H9 (cell line): ENCODE results near the gene BTG4. TPM values are rescaled to one million over a fixed set of nuclear protein-coding genes. Genes with fewer than 3 reads are reported as not detected.

Source experiments
- DNase-seq: peaks from one replicate; pipeline ENCODE4 v3.0.0-alpha.2; 2017
- H2AFZ ChIP-seq: one replicate; pipeline ENCODE4 v1.6.1; 2013; ENCODE audit warnings: mild to moderate bottlenecking, low read length, control low read depth, moderate library complexity
- H2AK5ac ChIP-seq: 2 replicates; pipeline ENCODE4 v1.6.1; 2013; ENCODE audit warnings: low read length, control low read depth, mixed read lengths; ENCODE audit not compliant: insufficient read length
- H2BK120ac ChIP-seq: one replicate; pipeline ENCODE4 v1.6.1; 2013; ENCODE audit warnings: low read depth, mild to moderate bottlenecking, low read length, control low read depth, inconsistent platforms; ENCODE audit not compliant: poor library complexity, severe bottlenecking
- H2BK12ac ChIP-seq: 2 replicates; pipeline ENCODE4 v1.6.1; 2013; ENCODE audit warnings: low read length, control low read depth, mixed read lengths, low read depth; ENCODE audit not compliant: insufficient read length
- H2BK15ac ChIP-seq: 2 replicates; pipeline ENCODE4 v1.6.1; 2013; ENCODE audit warnings: low read depth, low read length, control low read depth
- H2BK20ac ChIP-seq: one replicate; pipeline ENCODE4 v1.6.1; 2013; ENCODE audit warnings: low read depth, mild to moderate bottlenecking, low read length, control low read depth, inconsistent platforms; ENCODE audit not compliant: poor library complexity, severe bottlenecking
- H2BK5ac ChIP-seq: 2 replicates; pipeline ENCODE4 v1.6.1; 2013; ENCODE audit warnings: low read length, control low read depth, mixed read lengths; ENCODE audit not compliant: insufficient read length
- H3K14ac ChIP-seq: 2 replicates; pipeline ENCODE4 v1.6.1; 2013; ENCODE audit warnings: low read length, control low read depth; ENCODE audit not compliant: insufficient read depth
- H3K18ac ChIP-seq: 2 replicates; pipeline ENCODE4 v1.6.1; 2013; ENCODE audit warnings: low read depth, mild to moderate bottlenecking, mixed read lengths, low read length, control low read depth; ENCODE audit not compliant: insufficient read length
- H3K23ac ChIP-seq: 2 replicates; pipeline ENCODE4 v1.6.1; 2013; ENCODE audit warnings: low read length, control low read depth, mixed read lengths, low read depth; ENCODE audit not compliant: insufficient read length
- H3K23me2 ChIP-seq: 2 replicates; pipeline ENCODE4 v1.6.1; 2013; ENCODE audit warnings: low read depth, mild to moderate bottlenecking, mixed read lengths, low read length, control low read depth; ENCODE audit not compliant: insufficient read length, poor library complexity, severe bottlenecking
- H3K27ac ChIP-seq: 2 replicates; pipeline ENCODE4 v1.5.1; 2013; ENCODE audit warnings: low read length, control low read depth, mixed read lengths, low read depth; ENCODE audit not compliant: insufficient read length
- H3K27me3 ChIP-seq: 2 replicates; pipeline ENCODE4 v1.6.1; 2013; ENCODE audit warnings: low read length, control low read depth, inconsistent platforms; ENCODE audit not compliant: insufficient read depth
- H3K4ac ChIP-seq: 2 replicates; pipeline ENCODE4 v1.6.1; 2013; ENCODE audit warnings: low read depth, mild to moderate bottlenecking, control low read depth, inconsistent platforms, low read length, moderate library complexity
- H3K4me1 ChIP-seq: 2 replicates; pipeline ENCODE4 v1.6.1; 2013; ENCODE audit warnings: low read length, control low read depth, inconsistent platforms; ENCODE audit not compliant: insufficient read depth
- H3K4me2 ChIP-seq: 2 replicates; pipeline ENCODE4 v1.6.1; 2013; ENCODE audit warnings: low read length, control low read depth, mixed read lengths; ENCODE audit not compliant: insufficient read length, insufficient read depth
- H3K56ac ChIP-seq: 2 replicates; pipeline ENCODE4 v1.6.1; 2013; ENCODE audit warnings: low read depth, mild to moderate bottlenecking, mixed read lengths, low read length, control low read depth; ENCODE audit not compliant: insufficient read length
- H3K79me1 ChIP-seq: 2 replicates; pipeline ENCODE4 v1.6.1; 2013; ENCODE audit warnings: low read depth, mild to moderate bottlenecking, moderate library complexity, low read length, control low read depth, inconsistent platforms; ENCODE audit not compliant: insufficient read depth, poor library complexity, severe bottlenecking
- H3K79me2 ChIP-seq: 2 replicates; pipeline ENCODE4 v1.6.1; 2013; ENCODE audit warnings: low read length, control low read depth, inconsistent platforms; ENCODE audit not compliant: insufficient read depth
- H3K9ac ChIP-seq: 2 replicates; pipeline ENCODE4 v1.6.1; 2013; ENCODE audit warnings: low read length, control low read depth, mixed read lengths; ENCODE audit not compliant: insufficient read length; ENCODE audit errors: extremely low read depth
- H3K9me3 ChIP-seq: one replicate; pipeline ENCODE4 v1.6.1; 2013; ENCODE audit warnings: low read depth, low read length, inconsistent platforms; ENCODE audit not compliant: control insufficient read depth
- H3T11ph ChIP-seq: one replicate; pipeline ENCODE4 v1.6.1; 2013; ENCODE audit warnings: mild to moderate bottlenecking, low read length, control low read depth, inconsistent platforms
- H4K20me1 ChIP-seq: one replicate; pipeline ENCODE4 v1.6.1; 2013; ENCODE audit not compliant: control insufficient read depth, insufficient read length, insufficient read depth
- H4K5ac ChIP-seq: 2 replicates; pipeline ENCODE4 v1.6.1; 2013; ENCODE audit warnings: low read depth, mild to moderate bottlenecking, mixed read lengths, low read length, control low read depth; ENCODE audit not compliant: insufficient read length
- H4K8ac ChIP-seq: replicated peaks from 2 replicates; pipeline ENCODE4 v1.6.1; 2013; ENCODE audit warnings: low read length, control low read depth, mixed read lengths, low read depth; ENCODE audit not compliant: insufficient read length
- H4K91ac ChIP-seq: 2 replicates; pipeline ENCODE4 v1.6.1; 2013; ENCODE audit warnings: low read depth, mild to moderate bottlenecking, moderate library complexity, mixed read lengths, low read length, control low read depth; ENCODE audit not compliant: insufficient read length
- H3K27ac Mint-ChIP-seq, 3 experiments: 2 replicates in 2 of 3; 3 replicates in 1 of 3; pipeline ENCODE4 v1.8.0; 2020 to 2021; ENCODE audit warnings: mixed read lengths in 3 of 3, mild to moderate bottlenecking in 1 of 3, moderate library complexity in 1 of 3
- H3K27me3 Mint-ChIP-seq: 2 replicates; pipeline ENCODE4 v1.8.0; 2021; ENCODE audit warnings: low read depth, mild to moderate bottlenecking, moderate library complexity, mixed read lengths
- H3K36me3 Mint-ChIP-seq, 3 experiments: 2 replicates in 2 of 3; 3 replicates in 1 of 3; pipeline ENCODE4 v1.8.0; 2020 to 2021; ENCODE audit warnings: low read depth in 3 of 3, mixed read lengths in 3 of 3; ENCODE audit not compliant: insufficient read depth in 1 of 3
- H3K4me1 Mint-ChIP-seq, 2 experiments: 2 replicates each; pipeline ENCODE4 v1.8.0; 2020; ENCODE audit warnings: mixed read lengths in 2 of 2
- H3K4me3 Mint-ChIP-seq, 2 experiments: 2 replicates in 1 of 2; 3 replicates in 1 of 2; pipeline ENCODE4 v1.8.0; 2020 to 2021; ENCODE audit warnings: mild to moderate bottlenecking in 2 of 2, mixed read lengths in 2 of 2, moderate library complexity in 1 of 2
- H3K9me3 Mint-ChIP-seq, 2 experiments: 2 replicates in 1 of 2; 3 replicates in 1 of 2; pipeline ENCODE4 v1.8.0; 2020; ENCODE audit warnings: mild to moderate bottlenecking in 2 of 2, mixed read lengths in 2 of 2, moderate library complexity in 1 of 2
- CTCF ChIP-seq: fragments of 200-600 bp; sonication (generic); conservative IDR thresholded peaks from 3 replicates; pipeline ENCODE4 v1.8.0; 2021; ENCODE audit warnings: antibody characterized with exemption, mild to moderate bottlenecking
- total RNA-seq: library from RNA; stranded (reverse); gene quantifications from 2 replicates; pipeline ENCODE4 v1.2.1, GENCODE V29; 2021

BTG4 gene
- total RNA-seq, 1 experiment from 2014 or later, result not detected

GRCh38 chr11:111466615-111467014 is 45.6 kb downstream of the BTG4 start:
- Histone ChIP-seq H2BK12ac (no peak overlapping the region), H2BK20ac (no peak overlapping the region), H2BK5ac (no peak overlapping the region), H3K79me1 (no peaks in the 10 kb centered on the region), H2BK15ac (no peak overlapping the region), H2BK120ac (no peak overlapping the region), H3T11ph (no peak overlapping the region), H4K20me1 (no peaks in the 10 kb centered on the region), H3K4ac (no peak overlapping the region), H3K27ac (no peak overlapping the region), H3K9me3 (no peaks in the 10 kb centered on the region), H3K23ac (no peak overlapping the region), H3K9ac (no peak overlapping the region), H4K5ac (no peak overlapping the region), H3K23me2 (no peaks in the 10 kb centered on the region), H4K8ac (no peak overlapping the region), H3K14ac (no peak overlapping the region), H3K4me1 (no peaks in the 10 kb centered on the region), H3K79me2 (no peaks in the 10 kb centered on the region), H3K18ac (no peak overlapping the region), H4K91ac (no peak overlapping the region), H2AFZ (no peak overlapping the region), H3K27me3 (no peaks in the 10 kb centered on the region), H2AK5ac (no peak overlapping the region), H3K4me2 (no peak overlapping the region), H3K56ac (no peak overlapping the region)
- DNase-seq, result no peak
- Mint-ChIP-seq H3K4me3 (no peak overlapping the region), H3K27ac (no peak overlapping the region), H3K36me3 (no peaks in the 10 kb centered on the region), H3K27me3 (peaks cover 4% of the 10 kb centered on the region; the same call in 1 of the 2 replicates), H3K9me3 (no peaks in the 10 kb centered on the region), H3K4me1 (no peaks in the 10 kb centered on the region)
- no peak for TF ChIP-seq CTCF
